ENCODE data around the gene OR10K2. TPM values are rescaled to one million over a fixed set of nuclear protein-coding genes. Genes with fewer than 3 reads are reported as not detected.

The OR10K2 gene
- total RNA-seq, 1 donor from 2014 or later, result not detected

DNA sequence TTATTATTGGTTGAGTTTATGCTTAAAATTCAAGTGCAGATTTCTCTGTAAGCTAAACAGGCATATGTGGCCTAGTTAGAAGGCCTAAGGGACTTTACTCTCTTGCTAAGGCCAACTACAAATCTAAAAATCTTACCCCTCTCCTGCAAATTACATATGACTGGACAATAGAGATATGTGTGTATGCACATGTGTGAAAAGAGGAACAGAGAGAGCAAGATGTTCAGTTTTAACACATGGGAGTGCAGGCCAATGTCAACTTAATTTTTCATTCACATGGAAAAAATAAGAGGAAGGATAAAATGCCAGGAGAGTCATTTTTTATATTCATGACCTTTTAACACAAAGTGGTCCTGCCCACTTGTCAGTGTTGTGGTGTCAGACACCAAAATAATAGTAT lies 8.5 kb downstream of the OR10K2 start:
- TF ChIP-seq, protein P1, sequence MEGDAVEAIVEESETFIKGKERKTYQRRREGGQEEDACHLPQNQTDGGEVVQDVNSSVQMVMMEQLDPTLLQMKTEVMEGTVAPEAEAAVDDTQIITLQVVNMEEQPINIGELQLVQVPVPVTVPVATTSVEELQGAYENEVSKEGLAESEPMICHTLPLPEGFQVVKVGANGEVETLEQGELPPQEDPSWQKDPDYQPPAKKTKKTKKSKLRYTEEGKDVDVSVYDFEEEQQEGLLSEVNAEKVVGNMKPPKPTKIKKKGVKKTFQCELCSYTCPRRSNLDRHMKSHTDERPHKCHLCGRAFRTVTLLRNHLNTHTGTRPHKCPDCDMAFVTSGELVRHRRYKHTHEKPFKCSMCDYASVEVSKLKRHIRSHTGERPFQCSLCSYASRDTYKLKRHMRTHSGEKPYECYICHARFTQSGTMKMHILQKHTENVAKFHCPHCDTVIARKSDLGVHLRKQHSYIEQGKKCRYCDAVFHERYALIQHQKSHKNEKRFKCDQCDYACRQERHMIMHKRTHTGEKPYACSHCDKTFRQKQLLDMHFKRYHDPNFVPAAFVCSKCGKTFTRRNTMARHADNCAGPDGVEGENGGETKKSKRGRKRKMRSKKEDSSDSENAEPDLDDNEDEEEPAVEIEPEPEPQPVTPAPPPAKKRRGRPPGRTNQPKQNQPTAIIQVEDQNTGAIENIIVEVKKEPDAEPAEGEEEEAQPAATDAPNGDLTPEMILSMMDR (IDR thresholded peaks at IDR 0.05; ENCODE audit: unreplicated experiment), result no peak
- Mint-ChIP-seq H3K36me3 (no peaks in the 10 kb centered on the region), H3K27me3 (ENCODE audit: low read depth) (no peaks in the 10 kb centered on the region), H3K9me3 (no peaks in the 10 kb centered on the region), H3K4me1 (peaks cover 7% of the 10 kb centered on the region), H3K4me3 (no peak overlapping the region), H3K27ac (no peak overlapping the region)
- DNase-seq (ENCODE audit: low spot score in 2 of 2, unreplicated experiment in 2 of 2), result no peak

- no peak overlapping the region for H3K4me3 Mint-ChIP-seq
- H3K27me3 Mint-ChIP-seq (ENCODE audit: low read depth), result no peaks in the 10 kb centered on the region
- DNase-seq (ENCODE audit: low spot score in 2 of 2, unreplicated experiment in 2 of 2), result no peak
- TF ChIP-seq, protein P1 (IDR thresholded peaks at IDR 0.05; ENCODE audit: unreplicated experiment), result no peak
- no peaks in the 10 kb centered on the region for H3K9me3 Mint-ChIP-seq
- H3K4me1 Mint-ChIP-seq, result peaks cover 1% of the 10 kb centered on the region
- H3K36me3 Mint-ChIP-seq, result no peaks in the 10 kb centered on the region
- H3K27ac Mint-ChIP-seq, result no peak overlapping the region
Observed at GRCh38 chr1:158414651-158415345, 11.2 kb downstream of the OR10K2 start.

- Mint-ChIP-seq H3K9me3 (no peaks in the 10 kb centered on the region), H3K27me3 (ENCODE audit: low read depth) (no peaks in the 10 kb centered on the region), H3K36me3 (no peaks in the 10 kb centered on the region), H3K27ac (no peak overlapping the region), H3K4me1 (no peaks in the 10 kb centered on the region), H3K4me3 (no peak overlapping the region)
- TF ChIP-seq, protein P1 (IDR thresholded peaks at IDR 0.05; ENCODE audit: unreplicated experiment), result no peak
- DNase-seq (ENCODE audit: low spot score in 2 of 2, unreplicated experiment in 2 of 2), result no peak
Observed at GRCh38 chr1:158407092-158407491, 18.9 kb downstream of the OR10K2 start.

DNA sequence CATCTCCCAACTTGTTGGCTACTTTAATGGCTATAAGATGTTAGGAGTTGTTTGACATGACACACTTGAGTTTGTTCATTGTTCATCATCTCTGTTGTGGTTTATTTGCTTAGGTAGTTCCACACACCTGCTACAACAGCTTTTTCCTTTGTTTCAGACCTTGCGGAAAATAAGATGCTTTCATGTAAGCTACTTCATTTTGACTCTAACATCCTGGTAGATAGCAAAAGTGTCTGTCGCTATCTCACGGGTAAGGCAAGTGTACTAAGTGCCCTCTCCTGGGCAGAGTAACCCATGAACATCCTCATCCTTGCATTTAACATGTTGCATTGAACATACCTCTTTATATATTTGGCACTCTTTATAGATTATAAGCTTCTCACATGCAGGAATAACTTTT lies 25.2 kb downstream of the OR10K2 start:
- H3K9me3 Mint-ChIP-seq, result no peaks in the 10 kb centered on the region
- no peak overlapping the region for H3K27ac Mint-ChIP-seq
- H3K27me3 Mint-ChIP-seq (ENCODE audit: low read depth), result peaks cover 9% of the 10 kb centered on the region
- no peaks in the 10 kb centered on the region for H3K36me3 Mint-ChIP-seq
- H3K4me1 Mint-ChIP-seq, result no peaks in the 10 kb centered on the region
- TF ChIP-seq, protein P1 (IDR thresholded peaks at IDR 0.05; ENCODE audit: unreplicated experiment), result no peak
- no peak for DNase-seq (ENCODE audit: low spot score in 2 of 2, unreplicated experiment in 2 of 2)
- H3K4me3 Mint-ChIP-seq, result no peak overlapping the region

DNA sequence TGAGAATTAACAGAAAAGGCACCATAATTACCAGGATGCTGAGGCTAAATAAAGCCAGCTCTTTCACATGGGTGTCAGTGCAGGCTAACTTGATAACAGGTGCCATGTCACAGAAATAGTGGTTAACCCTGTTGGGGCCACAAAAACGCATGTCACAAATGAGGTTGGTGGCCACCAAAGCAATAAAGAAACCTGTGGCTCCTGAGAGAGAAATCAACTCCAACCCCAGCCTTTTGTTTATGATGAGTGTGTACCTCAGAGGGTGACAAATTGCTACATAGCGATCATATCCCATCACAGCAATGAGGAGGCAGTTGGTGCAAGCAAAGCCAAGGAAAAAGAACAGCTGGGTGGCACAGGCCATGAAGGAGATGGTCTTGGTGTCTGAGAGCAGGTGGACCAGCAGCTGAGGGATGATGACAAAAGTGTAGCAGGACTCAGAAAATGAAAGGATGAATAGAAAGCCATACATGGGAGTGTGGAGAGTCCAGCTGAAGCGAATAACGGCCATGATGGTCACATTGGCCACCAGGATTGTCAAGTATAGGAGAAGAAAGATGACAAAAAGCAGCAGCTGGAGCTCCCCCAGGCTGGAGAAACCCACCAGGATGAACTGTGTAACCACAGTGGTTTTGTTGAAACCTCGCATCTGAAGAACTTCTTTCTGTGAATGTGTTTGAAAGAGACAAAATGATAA lies 27.1 kb downstream of the OR10K2 start, which contains the start of gene OR10T2:
TSS of gene OR10T2 (minus strand) at position 649 of the 697 bp plus-strand sequence. CDS start at position 649, 0 bp downstream.
- Mint-ChIP-seq H3K4me1 (no peaks in the 10 kb centered on the region), H3K36me3 (no peaks in the 10 kb centered on the region), H3K9me3 (no peaks in the 10 kb centered on the region), H3K27me3 (ENCODE audit: low read depth) (peaks cover 10% of the 10 kb centered on the region), H3K4me3 (no peak within 1 kb of the TSS), H3K27ac (no peak within 1 kb of the TSS)
- no peak for DNase-seq (ENCODE audit: low spot score in 2 of 2, unreplicated experiment in 2 of 2)
- TF ChIP-seq, protein P1 (IDR thresholded peaks at IDR 0.05; ENCODE audit: unreplicated experiment), result no peak
